ENCODE measurements around the gene CFAP300. TPM values are rescaled to one million over a fixed set of nuclear protein-coding genes. Genes with fewer than 3 reads are reported as not detected.

CFAP300 gene
- total and polyA plus RNA-seq, 2 donors (not counting 1 experiment from before 2014, with no cell fraction given), result 6.4 to 7.9 TPM

DNA sequence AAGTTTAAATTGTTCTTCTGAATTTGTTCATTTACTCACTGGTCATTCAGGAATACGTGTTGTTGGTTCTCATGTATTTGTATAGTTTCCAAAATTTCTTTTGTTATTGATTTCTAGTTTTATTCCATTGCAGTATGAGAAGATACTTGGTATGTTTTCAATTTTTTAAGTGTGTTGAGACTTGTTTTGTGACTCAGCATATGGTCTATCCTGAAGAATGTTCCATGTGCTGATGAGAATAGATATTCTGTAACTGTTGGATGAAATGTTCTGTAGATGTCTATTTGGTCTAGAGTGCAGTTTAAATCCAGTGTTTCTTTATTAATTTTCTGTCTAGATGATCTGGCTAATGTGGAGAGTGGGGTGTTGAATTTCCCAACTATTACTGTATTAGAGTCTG is 23.5 kb downstream of the CFAP300 start:
- Histone ChIP-seq H2AFZ (ENCODE audit: low read length) (no peak overlapping the region), H3K9ac (ENCODE audit: insufficient read depth, low read length) (no peak overlapping the region), H3K4me1 (ENCODE audit: control insufficient read depth, extremely low read depth, insufficient read depth, low read length) (no peaks in the 10 kb centered on the region), H4K20me1 (ENCODE audit: control insufficient read depth, extremely low read depth, insufficient read depth, low read length) (no peaks in the 10 kb centered on the region), H3K36me3 (ENCODE audit: control insufficient read depth, insufficient read depth, low read length) (no peaks in the 10 kb centered on the region), H3K27ac (ENCODE audit: insufficient read depth, low read length) (no peak overlapping the region), H3K4me2 (ENCODE audit: extremely low read depth, insufficient read depth, low read length) (no peak overlapping the region), H3K4me3 (replicated peaks in 1 of 4; ENCODE audit: control extremely low read depth in 1 of 4, insufficient read depth in 1 of 4, low read depth in 3 of 4, low read length in 4 of 4) (no peak overlapping the region), H3K9me3 (ENCODE audit: control insufficient read depth, insufficient read depth, low read depth, low read length) (no peaks in the 10 kb centered on the region), H3K27me3 (ENCODE audit: control insufficient read depth, insufficient read depth, low read length) (no peaks in the 10 kb centered on the region), H3K79me2 (ENCODE audit: control insufficient read depth, insufficient read depth, low read length) (no peaks in the 10 kb centered on the region)
- no peak for DNase-seq (ENCODE audit: low read depth in 2 of 2)
- no peak for TF ChIP-seq CTCF (conservative IDR thresholded peaks at IDR 0.05 in 1 of 2, IDR thresholded peaks at IDR 0.05 in 1 of 2; ENCODE audit: low read depth in 1 of 2, low read length in 2 of 2)
- TF ChIP-seq EZH2 (IDR thresholded peaks at IDR 0.05; ENCODE audit: low read length, missing control alignments), result no peak

DNA sequence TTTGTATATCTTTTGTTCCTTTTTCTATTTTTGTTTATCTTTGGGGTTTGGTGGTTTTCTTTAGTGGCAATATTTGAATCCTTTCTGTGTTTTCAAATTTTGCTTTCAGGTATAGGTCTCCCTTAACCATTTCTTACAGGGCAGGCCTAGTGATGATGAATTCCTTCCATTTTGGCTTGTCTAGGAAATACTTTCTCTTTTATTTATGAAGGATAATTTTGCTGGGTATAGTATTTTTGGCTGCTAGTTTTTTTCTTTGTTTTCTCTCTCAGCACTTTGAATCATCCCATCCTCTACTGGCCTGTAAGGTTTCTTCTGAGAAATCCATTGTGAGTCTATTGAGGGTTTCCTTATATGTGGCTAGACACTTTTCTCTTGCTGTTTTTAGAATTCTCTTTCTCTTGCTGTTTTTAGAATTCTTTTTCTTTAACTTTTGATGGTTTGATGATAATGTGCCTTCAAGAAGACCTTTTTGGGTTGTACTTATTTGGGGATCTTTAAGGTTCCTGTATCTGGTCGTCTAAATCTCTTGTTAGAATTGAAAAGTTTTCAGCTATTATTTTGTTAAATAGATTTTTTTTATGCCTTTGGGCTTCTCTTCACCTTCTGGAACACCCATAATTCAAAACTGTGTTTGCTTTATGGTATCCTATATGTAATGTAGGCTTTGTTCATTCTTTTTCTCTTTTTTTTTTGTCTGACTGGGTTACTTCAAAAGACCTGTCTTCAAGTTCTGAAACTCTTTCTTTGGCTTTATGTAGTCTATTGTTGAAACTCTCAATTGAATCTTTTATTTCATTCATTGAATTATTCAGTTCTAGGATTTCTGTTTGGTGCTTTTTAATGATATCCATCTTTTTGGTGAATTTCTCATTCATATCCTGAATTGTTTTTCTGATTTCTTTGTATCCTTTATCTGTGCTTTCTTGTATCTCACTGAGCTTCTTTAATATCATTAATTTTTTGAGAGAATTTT is 24.5 kb downstream of the CFAP300 start:
- Histone ChIP-seq H3K4me2 (ENCODE audit: extremely low read depth, insufficient read depth, low read length) (no peak overlapping the region), H3K27ac (ENCODE audit: insufficient read depth, low read length) (no peak overlapping the region), H3K79me2 (ENCODE audit: control insufficient read depth, insufficient read depth, low read length) (no peaks in the 10 kb centered on the region), H2AFZ (ENCODE audit: low read length) (no peak overlapping the region), H3K9me3 (ENCODE audit: control insufficient read depth, insufficient read depth, low read depth, low read length) (no peaks in the 10 kb centered on the region), H3K36me3 (ENCODE audit: control insufficient read depth, insufficient read depth, low read length) (no peaks in the 10 kb centered on the region), H3K9ac (ENCODE audit: insufficient read depth, low read length) (no peak overlapping the region), H4K20me1 (ENCODE audit: control insufficient read depth, extremely low read depth, insufficient read depth, low read length) (no peaks in the 10 kb centered on the region), H3K4me1 (ENCODE audit: control insufficient read depth, extremely low read depth, insufficient read depth, low read length) (no peaks in the 10 kb centered on the region), H3K4me3 (replicated peaks in 1 of 4; ENCODE audit: control extremely low read depth in 1 of 4, insufficient read depth in 1 of 4, low read depth in 3 of 4, low read length in 4 of 4) (no peak overlapping the region), H3K27me3 (ENCODE audit: control insufficient read depth, insufficient read depth, low read length) (no peaks in the 10 kb centered on the region)
- no peak for DNase-seq (ENCODE audit: low read depth in 2 of 2)
- no peak for TF ChIP-seq CTCF (conservative IDR thresholded peaks at IDR 0.05 in 1 of 2, IDR thresholded peaks at IDR 0.05 in 1 of 2; ENCODE audit: low read depth in 1 of 2, low read length in 2 of 2)
- no peak for TF ChIP-seq EZH2 (IDR thresholded peaks at IDR 0.05; ENCODE audit: low read length, missing control alignments)

GRCh38 chr11:102073253-102073652 is 26.0 kb downstream of the CFAP300 start:
- TF ChIP-seq EZH2 (IDR thresholded peaks at IDR 0.05; ENCODE audit: low read length, missing control alignments) (no peak), CTCF (conservative IDR thresholded peaks at IDR 0.05 in 1 of 2, IDR thresholded peaks at IDR 0.05 in 1 of 2; ENCODE audit: low read depth in 1 of 2, low read length in 2 of 2) (no peak)
- Histone ChIP-seq H3K4me2 (ENCODE audit: extremely low read depth, insufficient read depth, low read length) (no peak overlapping the region), H3K79me2 (ENCODE audit: control insufficient read depth, insufficient read depth, low read length) (no peaks in the 10 kb centered on the region), H4K20me1 (ENCODE audit: control insufficient read depth, extremely low read depth, insufficient read depth, low read length) (no peaks in the 10 kb centered on the region), H3K4me3 (replicated peaks in 1 of 4; ENCODE audit: control extremely low read depth in 1 of 4, insufficient read depth in 1 of 4, low read depth in 3 of 4, low read length in 4 of 4) (no peak overlapping the region), H3K27ac (ENCODE audit: insufficient read depth, low read length) (no peak overlapping the region), H2AFZ (ENCODE audit: low read length) (no peak overlapping the region), H3K9me3 (ENCODE audit: control insufficient read depth, insufficient read depth, low read depth, low read length) (no peaks in the 10 kb centered on the region), H3K9ac (ENCODE audit: insufficient read depth, low read length) (no peak overlapping the region), H3K4me1 (ENCODE audit: control insufficient read depth, extremely low read depth, insufficient read depth, low read length) (no peaks in the 10 kb centered on the region), H3K36me3 (ENCODE audit: control insufficient read depth, insufficient read depth, low read length) (no peaks in the 10 kb centered on the region), H3K27me3 (ENCODE audit: control insufficient read depth, insufficient read depth, low read length) (no peaks in the 10 kb centered on the region)
- no peak for DNase-seq (ENCODE audit: low read depth in 2 of 2)
